Ovary (tissue), 3 donors: ENCODE measurements around the gene MGP.

Source experiments
- EP300 ChIP-seq: sonication (generic); formaldehyde crosslinking; IDR thresholded peaks from one replicate; pipeline ENCODE4 v1.6.1; 2017; ENCODE audit warnings: antibody characterized with exemption
- POLR2A ChIP-seq: fragments of 450-650 bp; IDR thresholded peaks from one replicate; pipeline ENCODE4 v1.6.1; 2017; ENCODE audit warnings: antibody characterized with exemption, mild to moderate bottlenecking, moderate library complexity
- TF ChIP-seq, protein P1 (sequence below), 3 donors: fragments of 450-650 bp in 2 of 3; fragments of 200-600 bp in 1 of 3; IDR thresholded peaks; one replicate each; pipeline versions ENCODE4 v1.5.1 to v1.8.0; 2016 to 2022; ENCODE audit warnings: antibody characterized with exemption in 3 of 3, mild to moderate bottlenecking in 1 of 3
- donor health status: DM: no; HTN: no; CAD: no.

DNA sequence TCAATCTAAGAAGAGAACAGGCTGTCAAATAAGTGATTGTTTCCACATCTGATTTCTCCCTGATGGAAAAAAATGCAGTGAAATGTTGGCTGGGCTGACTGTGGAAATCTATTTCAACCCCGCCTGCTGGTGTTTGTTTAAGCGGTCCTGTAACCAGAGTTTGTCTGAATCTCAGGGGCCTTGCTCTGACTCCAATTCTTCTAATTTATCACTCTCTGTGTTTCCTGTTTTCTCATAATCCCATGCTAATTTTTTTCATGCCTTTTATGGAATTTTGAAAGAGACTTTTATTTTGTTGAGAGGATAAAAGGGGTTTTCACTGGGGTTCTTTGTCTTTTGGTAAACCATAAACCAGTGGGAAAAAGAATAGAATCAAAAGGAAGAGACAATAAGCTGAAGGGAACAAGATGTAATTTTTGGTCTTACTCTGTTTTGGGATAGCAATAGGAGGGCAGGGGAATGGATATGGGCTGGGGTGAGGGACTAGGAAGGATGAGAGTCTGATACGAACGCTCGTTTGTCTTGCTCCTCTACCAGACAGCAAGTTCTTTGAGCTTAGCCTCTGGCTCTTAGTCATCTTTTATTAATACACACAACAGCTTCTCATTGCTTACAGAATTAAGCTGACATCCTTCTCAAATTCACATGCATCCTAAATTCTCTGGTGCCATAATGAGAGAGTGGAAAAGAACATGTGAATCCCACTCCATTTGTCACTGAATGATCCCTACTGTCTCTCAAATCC, 8.0 kb upstream of the MGP start:
- TF ChIP-seq POLR2A (no peak), EP300 (no peak)
- TF ChIP-seq, protein P1, sequence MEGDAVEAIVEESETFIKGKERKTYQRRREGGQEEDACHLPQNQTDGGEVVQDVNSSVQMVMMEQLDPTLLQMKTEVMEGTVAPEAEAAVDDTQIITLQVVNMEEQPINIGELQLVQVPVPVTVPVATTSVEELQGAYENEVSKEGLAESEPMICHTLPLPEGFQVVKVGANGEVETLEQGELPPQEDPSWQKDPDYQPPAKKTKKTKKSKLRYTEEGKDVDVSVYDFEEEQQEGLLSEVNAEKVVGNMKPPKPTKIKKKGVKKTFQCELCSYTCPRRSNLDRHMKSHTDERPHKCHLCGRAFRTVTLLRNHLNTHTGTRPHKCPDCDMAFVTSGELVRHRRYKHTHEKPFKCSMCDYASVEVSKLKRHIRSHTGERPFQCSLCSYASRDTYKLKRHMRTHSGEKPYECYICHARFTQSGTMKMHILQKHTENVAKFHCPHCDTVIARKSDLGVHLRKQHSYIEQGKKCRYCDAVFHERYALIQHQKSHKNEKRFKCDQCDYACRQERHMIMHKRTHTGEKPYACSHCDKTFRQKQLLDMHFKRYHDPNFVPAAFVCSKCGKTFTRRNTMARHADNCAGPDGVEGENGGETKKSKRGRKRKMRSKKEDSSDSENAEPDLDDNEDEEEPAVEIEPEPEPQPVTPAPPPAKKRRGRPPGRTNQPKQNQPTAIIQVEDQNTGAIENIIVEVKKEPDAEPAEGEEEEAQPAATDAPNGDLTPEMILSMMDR (IDR thresholded peaks at IDR 0.05): no peak
